Caco-2 (cell line): ENCODE data around the gene NFIC. TPM values are rescaled to one million over a fixed set of nuclear protein-coding genes. Genes with fewer than 3 reads are reported as not detected.

ENCODE experiments used
- BruUV-seq: library from RNA; stranded (reverse); fragments of 400-500 nt; replicated peaks from 2 replicates; lab custom pipeline; 2021; lab: Mats Ljungman, UMichigan
- CTCF ChIA-PET: fragments of 300-600 bp; sonication (Branson Sonifier 250); formaldehyde crosslinking; loops from one replicate; lab custom pipeline; 2022; ENCODE audit warnings: antibody characterized with exemption; lab: Charles Lee
- POLR2A ChIA-PET: fragments of 300-600 bp; sonication (Branson Sonifier 250); formaldehyde crosslinking; loops from one replicate; lab custom pipeline; 2022; ENCODE audit warnings: antibody characterized with exemption; lab: Charles Lee
- DNase-seq, 2 experiments: peaks; one replicate each; pipeline versions ENCODE4 v3.0.0 to v3.0.0-alpha.2; 2020 to 2022
- H3K27me3 ChIP-seq: replicated peaks from 2 replicates; pipeline ENCODE4 v1.6.0; 2011; ENCODE audit warnings: low read length; ENCODE audit not compliant: control insufficient read depth, insufficient read depth
- H3K36me3 ChIP-seq: 2 replicates; pipeline ENCODE4 v1.5.1; 2011; ENCODE audit warnings: low read length; ENCODE audit not compliant: control insufficient read depth, insufficient read depth
- H3K4me1 ChIP-seq: fragments of 250-450 bp; sonication (Bioruptor Pico); 2 replicates; pipeline ENCODE4 v1.5.1; 2020; ENCODE audit warnings: mild to moderate bottlenecking
- H3K4me3 ChIP-seq: 2 replicates; pipeline ENCODE4 v1.5.1; 2011; ENCODE audit warnings: low read depth, mild to moderate bottlenecking, control low read depth, low read length
- H3K9me3 ChIP-seq: fragments of 250-450 bp; sonication (Bioruptor Pico); 2 replicates; pipeline ENCODE4 v1.5.1; 2020; ENCODE audit warnings: mild to moderate bottlenecking, moderate library complexity
- H3K27ac Mint-ChIP-seq: one replicate; pipeline ENCODE4 v1.8.0; 2022; ENCODE audit warnings: mixed read lengths; ENCODE audit not compliant: unreplicated experiment
- H3K27me3 Mint-ChIP-seq: one replicate; pipeline ENCODE4 v1.8.0; 2022; ENCODE audit warnings: mixed read lengths; ENCODE audit not compliant: insufficient read depth, unreplicated experiment
- H3K36me3 Mint-ChIP-seq: one replicate; pipeline ENCODE4 v1.8.0; 2022; ENCODE audit warnings: mild to moderate bottlenecking, mixed read lengths; ENCODE audit not compliant: insufficient read depth, unreplicated experiment
- H3K4me1 Mint-ChIP-seq: one replicate; pipeline ENCODE4 v1.8.0; 2022; ENCODE audit warnings: low read depth, mixed read lengths; ENCODE audit not compliant: unreplicated experiment
- H3K4me3 Mint-ChIP-seq: one replicate; pipeline ENCODE4 v1.8.0; 2022; ENCODE audit warnings: mild to moderate bottlenecking, moderate library complexity, mixed read lengths; ENCODE audit not compliant: unreplicated experiment
- H3K9me3 Mint-ChIP-seq: one replicate; pipeline ENCODE4 v1.8.0; 2022; ENCODE audit warnings: mixed read lengths; ENCODE audit not compliant: unreplicated experiment
- CTCF ChIP-seq, 2 experiments: fragments of 200-600 bp in 1 of 2; IDR thresholded peaks; 1 replicate in 1 of 2; 2 replicates in 1 of 2; pipeline versions ENCODE4 v1.5.1 to v1.8.0; 2011 to 2022; ENCODE audit warnings: antibody characterized with exemption in 1 of 2, control low read depth in 1 of 2, inconsistent platforms in 1 of 2, low read depth in 1 of 2, low read length in 1 of 2, mild to moderate bottlenecking in 1 of 2, moderate library complexity in 1 of 2; ENCODE audit not compliant: insufficient read depth in 1 of 2, severe bottlenecking in 1 of 2, unreplicated experiment in 1 of 2
- intact Hi-C: fragments of 100-400 bp; cut with micrococcal nuclease; formaldehyde crosslinking; loops from one replicate; pipeline ENCODE4 v1.10.0; 2022; ENCODE audit not compliant: unreplicated experiment
- total RNA-seq: library from RNA; stranded (reverse); gene quantifications from 2 replicates; pipeline ENCODE4 v1.2.3, GENCODE V29; 2022

The NFIC gene
- total RNA-seq, 1 experiment from 2014 or later: 5.1 TPM

- intact Hi-C loops: no loop called here
- ChIA-PET CTCF (no interaction called here), POLR2A (no interaction called here)
- Mint-ChIP-seq H3K4me3 (no peak overlapping the region), H3K27me3 (no peaks in the 10 kb centered on the region), H3K27ac (no peak overlapping the region), H3K4me1 (no peaks in the 10 kb centered on the region), H3K9me3 (no peaks in the 10 kb centered on the region), H3K36me3 (peaks cover 5% of the 10 kb centered on the region)
- Histone ChIP-seq H3K9me3 (no peaks in the 10 kb centered on the region), H3K27me3 (no peaks in the 10 kb centered on the region), H3K4me3 (no peak overlapping the region), H3K36me3 (no peaks in the 10 kb centered on the region), H3K4me1 (no peaks in the 10 kb centered on the region)
- no TSS peak for BruUV-seq
- DNase-seq: no peak
- no peak for TF ChIP-seq CTCF (IDR thresholded peaks at IDR 0.05; ENCODE audit: insufficient read depth in 1 of 2, low read depth in 1 of 2, low read length in 1 of 2, severe bottlenecking in 1 of 2, unreplicated experiment in 1 of 2)
Observed at GRCh38 chr19:3465552-3465951, 99.2 kb downstream of the NFIC start.

- ChIA-PET CTCF (no interaction called here), POLR2A (no interaction called here)
- Histone ChIP-seq H3K4me1 (no peaks in the 10 kb centered on the region), H3K27me3 (no peaks in the 10 kb centered on the region), H3K4me3 (no peak overlapping the region), H3K9me3 (no peaks in the 10 kb centered on the region), H3K36me3 (no peaks in the 10 kb centered on the region)
- no peak for DNase-seq
- Mint-ChIP-seq H3K36me3 (peaks cover 5% of the 10 kb centered on the region), H3K4me3 (no peak overlapping the region), H3K27me3 (no peaks in the 10 kb centered on the region), H3K9me3 (no peaks in the 10 kb centered on the region), H3K4me1 (no peaks in the 10 kb centered on the region), H3K27ac (no peak overlapping the region)
- intact Hi-C loops: no loop called here
- no TSS peak for BruUV-seq
- no peak for TF ChIP-seq CTCF (IDR thresholded peaks at IDR 0.05; ENCODE audit: insufficient read depth in 1 of 2, low read depth in 1 of 2, low read length in 1 of 2, severe bottlenecking in 1 of 2, unreplicated experiment in 1 of 2)
Observed at GRCh38 chr19:3466635-3467034, 100.3 kb downstream of the NFIC start.

GRCh38 chr19:3467437-3468198 is 101.2 kb downstream of the NFIC start:
- no peak overlapping the region for H3K4me3 Mint-ChIP-seq
- Histone ChIP-seq H3K36me3 (no peaks in the 10 kb centered on the region), H3K27me3 (no peaks in the 10 kb centered on the region), H3K9me3 (no peaks in the 10 kb centered on the region), H3K4me3 (no peak overlapping the region), H3K4me1 (peaks cover 5% of the 10 kb centered on the region)
- BruUV-seq: no TSS peak
- intact Hi-C loops: no loop called here
- no peak for DNase-seq
- H3K27me3 Mint-ChIP-seq: no peaks in the 10 kb centered on the region
- POLR2A ChIA-PET: no interaction called here
- H3K27ac Mint-ChIP-seq: no peak overlapping the region
- no peak for TF ChIP-seq CTCF (IDR thresholded peaks at IDR 0.05; ENCODE audit: insufficient read depth in 1 of 2, low read depth in 1 of 2, low read length in 1 of 2, severe bottlenecking in 1 of 2, unreplicated experiment in 1 of 2)
- CTCF ChIA-PET: no interaction called here
- H3K9me3 Mint-ChIP-seq: no peaks in the 10 kb centered on the region
- no peaks in the 10 kb centered on the region for H3K4me1 Mint-ChIP-seq
- peaks cover 3% of the 10 kb centered on the region for H3K36me3 Mint-ChIP-seq
